Stomach (tissue), 9 donors: ENCODE measurements around the gene BCAN. TPM values are rescaled to one million over a fixed set of nuclear protein-coding genes. Genes with fewer than 3 reads are reported as not detected.

Source experiments
- DNase-seq, 2 donors: peaks; one replicate each; pipeline versions ENCODE4 v3.0.0 to v3.0.0-alpha.2; 2013 to 2019
- H3K27ac ChIP-seq, 5 donors: fragments of 200-600 bp in 4 of 5; sonication (generic) in 4 of 5; one replicate each; pipeline ENCODE4 v1.5.1; 2013 to 2019; ENCODE audit warnings: mild to moderate bottlenecking in 1 of 5, moderate library complexity in 1 of 5
- H3K27me3 ChIP-seq, 3 donors: fragments of 200-600 bp; sonication (generic); one replicate each; pipeline ENCODE4 v1.5.1; 2017 to 2019; ENCODE audit warnings: mixed run types in 1 of 3
- H3K36me3 ChIP-seq, 4 donors: fragments of 200-600 bp; sonication (generic); 1 replicate in 3 of 4; 2 replicates in 1 of 4; pipeline ENCODE4 v1.5.1; 2016 to 2019
- H3K4me1 ChIP-seq, 4 donors: fragments of 200-600 bp; sonication (generic); one replicate each; pipeline ENCODE4 v1.5.1; 2016 to 2019
- H3K4me3 ChIP-seq, 4 donors: fragments of 200-600 bp; sonication (generic) in 3 of 4; one replicate each; pipeline ENCODE4 v1.5.1; 2016 to 2019; ENCODE audit warnings: mild to moderate bottlenecking in 1 of 4
- H3K9me3 ChIP-seq, 4 donors: fragments of 200-600 bp; sonication (generic); one replicate each; pipeline ENCODE4 v1.5.1; 2016 to 2019
- CTCF ChIP-seq, 7 experiments: fragments of 450-650 bp in 4 of 7; fragments of 200-600 bp in 3 of 7; sonication (generic) in 3 of 7; IDR thresholded peaks; one replicate each; pipeline ENCODE4 v1.5.1; 2016 to 2019; ENCODE audit warnings: antibody characterized with exemption in 7 of 7, control low read depth in 2 of 7, mild to moderate bottlenecking in 1 of 7
- EP300 ChIP-seq: sonication (generic); formaldehyde crosslinking; IDR thresholded peaks from one replicate; pipeline ENCODE4 v1.6.1; 2017; ENCODE audit warnings: antibody characterized with exemption
- POLR2A ChIP-seq, 4 donors: fragments of 450-650 bp; IDR thresholded peaks; one replicate each; pipeline ENCODE4 v1.6.1; 2016; ENCODE audit warnings: antibody characterized with exemption in 4 of 4, control low read depth in 2 of 4, mild to moderate bottlenecking in 1 of 4, moderate library complexity in 1 of 4
- POLR2AphosphoS5 ChIP-seq, 3 donors: sonication (generic); formaldehyde crosslinking; IDR thresholded peaks; one replicate each; pipeline ENCODE4 v1.6.1; 2016; ENCODE audit warnings: antibody characterized with exemption in 3 of 3
- WGBS, 5 donors: extraction: QIAGEN DNeasy Blood & Tissue Kit in 3 of 5; methylation state at CpG; one replicate each; pipeline versions ENCODE4 v1.1.5 to v1.1.7; 2013 to 2018; 5-methylcytosine and 5-hydroxymethylcytosine counted together
- intact Hi-C: fragments of 100-400 bp; cut with DNase I; formaldehyde crosslinking; loops from one replicate; pipeline ENCODE4 v1.15.1; 2023; ENCODE audit warnings: low total_unique reads
- polyA plus RNA-seq, 3 donors: library from polyadenylated mRNA; stranded (reverse); fragments of 200-250 nt; gene quantifications; one replicate each; pipeline ENCODE4 v1.2.3, GENCODE V29; 2013
- total RNA-seq, 5 donors: library from RNA; depleted of rRNA; stranded (reverse); fragments of >200 nt; gene quantifications; one replicate each; pipeline versions ENCODE4 v1.1.0 to v1.2.3, GENCODE V29; 2014 to 2016
- donor health status: healthy with polysubstance abuse.
- donor health status: Bipolar disorder and iron deficiency.
- donor health status: healthy.

The BCAN gene
- total and polyA plus RNA-seq, 8 donors = 0.05 to 39.7 (median 5.7) TPM; not detected in 5

GRCh38 chr1:156681196-156681960 is 39.5 kb downstream of the BCAN start:
- H3K27ac ChIP-seq = no peak overlapping the region
- peaks cover 7 to 94% (median 56%) of the 10 kb centered on the region in 3 donors for H3K27me3 ChIP-seq
- H3K9me3 ChIP-seq = no peaks in the 10 kb centered on the region
- H3K4me1 ChIP-seq = peaks cover 14 to 21% (median 18%) of the 10 kb centered on the region in 4 donors
- no peaks in the 10 kb centered on the region for H3K36me3 ChIP-seq
- no peak overlapping the region for H3K4me3 ChIP-seq
- no peak for DNase-seq
- intact Hi-C loops = no loop called here
- WGBS, 5 donors = 74 to 82% (median 78%) methylated on average over 8 of the region's 8 CpGs
- no peak for TF ChIP-seq POLR2A (IDR thresholded peaks at IDR 0.05)
- TF ChIP-seq POLR2AphosphoS5 (IDR thresholded peaks at IDR 0.05) = no peak
- no peak for TF ChIP-seq CTCF (IDR thresholded peaks at IDR 0.05)
- no peak for TF ChIP-seq EP300

DNA sequence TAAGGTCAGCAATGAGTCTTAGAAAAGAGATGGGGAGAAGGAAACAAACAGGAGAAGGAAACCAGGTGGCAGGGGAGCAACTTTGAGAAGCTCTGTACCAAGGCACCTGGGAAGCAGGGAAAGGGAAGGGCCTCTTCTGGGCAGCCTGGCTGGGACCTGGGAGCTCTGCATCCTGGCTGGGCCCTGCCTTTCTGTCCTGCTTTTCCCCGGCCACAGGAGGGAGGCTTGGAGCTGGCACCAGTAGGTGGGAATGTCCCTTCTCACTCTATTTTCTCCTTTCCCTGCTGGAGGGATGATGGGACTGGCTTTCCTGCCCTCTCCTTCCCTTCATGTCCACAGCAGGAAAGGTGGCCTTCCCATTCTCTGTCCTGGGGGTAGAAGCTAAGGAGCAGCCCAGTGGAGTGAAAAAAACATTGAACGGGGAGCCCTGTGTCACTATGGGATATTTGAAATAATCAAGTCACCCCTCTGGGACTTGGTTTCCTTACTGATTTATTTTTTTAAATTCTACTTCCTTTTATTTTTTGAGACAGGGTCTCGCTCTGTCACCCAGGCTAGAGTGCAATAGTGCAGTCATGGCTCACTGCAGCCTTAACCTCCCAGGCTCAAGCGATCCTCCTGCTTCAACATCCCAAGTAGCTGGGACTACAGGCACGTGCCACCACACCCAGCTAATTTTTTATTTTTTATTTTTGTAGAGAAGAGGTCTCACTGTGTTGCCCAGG is 40.4 kb downstream of the BCAN start:
- H3K36me3 ChIP-seq = no peaks in the 10 kb centered on the region
- TF ChIP-seq CTCF (IDR thresholded peaks at IDR 0.05) (no peak), EP300 (no peak), POLR2A (IDR thresholded peaks at IDR 0.05) (no peak), POLR2AphosphoS5 (IDR thresholded peaks at IDR 0.05) (no peak)
- intact Hi-C loops = no loop called here
- H3K9me3 ChIP-seq = no peaks in the 10 kb centered on the region
- peaks cover 5 to 11% (median 8%) of the 10 kb centered on the region in 4 donors for H3K4me1 ChIP-seq
- WGBS, 5 donors = 57 to 71% (median 62%) methylated on average over 5 of the region's 5 CpGs
- H3K27me3 ChIP-seq = peaks cover 0 to 94% (median 47%) of the 10 kb centered on the region in 3 donors
- no peak overlapping the region for H3K27ac ChIP-seq
- DNase-seq = no peak
- H3K4me3 ChIP-seq = no peak overlapping the region

DNA sequence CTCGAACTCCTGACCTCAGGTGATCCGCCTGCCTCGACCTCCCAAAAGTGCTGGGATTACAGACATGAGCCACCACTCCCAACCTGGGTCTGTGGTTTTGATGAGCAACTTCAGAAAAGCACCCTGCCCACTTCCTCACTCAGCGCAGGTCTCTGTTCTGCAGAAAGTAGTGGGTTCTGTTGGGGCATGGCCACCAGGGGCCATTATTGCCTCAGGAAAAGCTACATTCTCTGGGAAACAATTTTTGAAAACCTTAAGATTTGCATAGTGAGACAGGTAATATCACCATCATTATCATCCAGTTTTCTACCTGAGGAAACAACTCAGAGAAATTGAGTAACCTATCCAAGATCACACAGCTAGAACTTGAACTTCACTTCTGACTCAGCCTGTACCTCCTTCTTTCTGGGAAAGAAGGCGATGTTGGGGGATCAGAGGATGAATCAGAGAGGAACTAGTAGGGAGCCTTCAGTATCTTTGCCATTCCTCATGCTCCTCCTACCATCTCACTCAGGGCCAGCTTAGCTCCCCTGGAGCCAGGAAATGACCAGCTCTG is 42.4 kb downstream of the BCAN start:
- intact Hi-C loops = no loop called here
- Histone ChIP-seq H3K4me3 (no peak overlapping the region), H3K27me3 (peaks cover 0 to 93% (median 41%) of the 10 kb centered on the region in 3 donors), H3K27ac (no peak overlapping the region), H3K9me3 (no peaks in the 10 kb centered on the region), H3K36me3 (no peaks in the 10 kb centered on the region), H3K4me1 (peaks cover under 1 to 4% (median 3%) of the 10 kb centered on the region in 4 donors)
- no peak for DNase-seq
- 65 to 71% (median 70%) methylated on average over 5 of the region's 5 CpGs for WGBS, 5 donors
- TF ChIP-seq POLR2A (IDR thresholded peaks at IDR 0.05) (no peak), POLR2AphosphoS5 (IDR thresholded peaks at IDR 0.05) (no peak), CTCF (IDR thresholded peaks at IDR 0.05) (no peak), EP300 (no peak)
